ENCODE data around the gene APBB2.
A peak's percentile ranks its signal among the peaks of the same experiment; 100 is the strongest.

Gene APBB2

DNA sequence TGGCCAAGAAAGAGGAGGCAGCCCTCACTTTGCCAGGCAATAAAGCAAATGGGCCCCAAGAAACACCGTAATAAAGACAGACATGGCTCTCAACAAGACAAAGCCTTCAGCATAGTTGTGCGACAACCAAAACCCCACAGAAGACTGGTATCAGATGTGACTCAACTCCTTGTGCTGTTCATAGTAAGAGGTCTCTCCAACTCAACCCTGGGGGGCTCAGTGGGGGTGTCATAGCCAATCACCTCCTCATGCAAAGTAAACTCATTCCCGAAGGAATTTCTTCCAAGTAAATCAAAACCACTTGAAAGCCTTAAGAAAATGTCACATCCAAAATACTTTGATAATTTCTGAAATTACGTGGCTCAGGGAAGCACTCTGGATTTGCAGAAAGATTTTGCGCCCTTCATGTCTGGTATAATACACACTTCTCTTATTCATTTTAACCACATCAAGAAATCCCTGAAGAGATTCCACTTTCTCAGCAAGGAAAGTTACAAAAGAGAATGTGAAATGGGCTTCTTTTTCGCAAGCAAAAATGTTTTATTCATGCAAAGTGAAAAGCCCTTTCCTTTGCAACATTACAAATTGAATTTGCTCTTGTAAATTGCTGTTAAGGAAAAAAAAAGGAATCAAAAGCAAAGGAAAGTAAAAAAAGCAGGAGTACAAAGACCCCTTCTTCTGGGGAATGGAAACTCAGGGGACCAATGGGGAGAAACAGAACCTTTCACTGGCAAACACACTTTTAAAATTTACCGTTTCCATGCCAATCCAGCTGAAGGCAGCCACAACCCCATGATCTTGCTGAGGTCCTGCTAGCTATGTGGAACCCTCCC, 327.2 kb downstream of the APBB2 start:
- no peak for DNase-seq

DNA sequence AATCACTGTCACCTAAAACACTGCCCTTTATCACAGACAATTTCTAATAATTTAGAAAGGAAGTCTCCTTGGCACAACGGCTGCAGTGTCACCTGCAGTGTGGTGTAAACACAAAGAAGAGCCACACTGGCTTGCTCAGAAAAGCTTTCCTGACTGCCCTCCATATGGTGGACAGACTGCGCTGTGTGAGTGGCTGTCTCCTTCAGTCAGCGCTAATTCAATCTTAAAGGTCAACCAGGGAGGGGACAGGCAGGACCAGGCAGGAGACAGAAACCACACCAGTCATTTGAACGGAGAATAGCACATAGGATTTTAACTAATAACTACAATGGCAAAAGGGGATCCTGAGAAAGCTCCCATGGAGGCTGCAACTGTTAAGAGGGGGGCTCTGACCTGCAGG, 332.5 kb downstream of the APBB2 start:
- DNase-seq, result no peak

DNA sequence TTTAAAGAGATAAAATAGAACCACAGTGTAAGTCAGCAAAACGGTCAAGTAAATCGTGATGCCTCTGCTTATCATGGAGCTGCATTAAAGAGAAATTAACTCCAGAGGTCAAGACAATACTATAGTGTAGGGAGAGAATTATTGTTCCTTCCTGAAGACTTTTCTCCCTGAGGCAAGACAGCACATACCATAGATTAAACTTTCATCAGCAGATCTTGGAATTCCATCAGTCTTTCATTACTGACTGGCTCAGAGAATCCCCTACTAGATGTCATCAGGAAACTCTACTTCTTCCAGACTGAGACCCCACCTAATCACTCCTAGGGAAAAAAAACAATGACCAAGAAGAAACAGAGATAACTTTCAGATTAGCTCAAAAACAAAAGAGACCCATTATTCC, 333.2 kb downstream of the APBB2 start:
- no peak for DNase-seq

GRCh38 chr4:40878548-40879055, 335.7 kb downstream of the APBB2 start:
- no peak for DNase-seq

DNA sequence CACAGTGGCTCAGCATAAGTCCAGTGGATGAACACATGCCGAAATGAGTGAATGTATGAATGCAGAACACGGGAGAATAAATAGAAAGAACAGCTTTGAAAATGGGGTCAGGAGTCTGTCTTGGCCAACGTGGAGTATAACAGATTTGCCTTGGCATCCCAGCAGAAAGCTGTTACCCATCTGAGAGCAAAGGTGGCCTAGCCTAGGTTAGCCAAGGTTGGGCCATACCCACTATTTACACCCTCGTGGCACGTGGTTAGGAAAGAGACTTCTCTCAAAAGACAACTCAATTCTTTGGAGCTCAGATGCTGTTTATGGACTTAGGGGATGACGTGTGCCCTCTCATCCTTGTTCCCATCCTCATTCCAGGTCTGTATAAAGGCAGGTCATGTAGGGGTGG, 337.3 kb downstream of the APBB2 start:
- no peak for DNase-seq

DNA sequence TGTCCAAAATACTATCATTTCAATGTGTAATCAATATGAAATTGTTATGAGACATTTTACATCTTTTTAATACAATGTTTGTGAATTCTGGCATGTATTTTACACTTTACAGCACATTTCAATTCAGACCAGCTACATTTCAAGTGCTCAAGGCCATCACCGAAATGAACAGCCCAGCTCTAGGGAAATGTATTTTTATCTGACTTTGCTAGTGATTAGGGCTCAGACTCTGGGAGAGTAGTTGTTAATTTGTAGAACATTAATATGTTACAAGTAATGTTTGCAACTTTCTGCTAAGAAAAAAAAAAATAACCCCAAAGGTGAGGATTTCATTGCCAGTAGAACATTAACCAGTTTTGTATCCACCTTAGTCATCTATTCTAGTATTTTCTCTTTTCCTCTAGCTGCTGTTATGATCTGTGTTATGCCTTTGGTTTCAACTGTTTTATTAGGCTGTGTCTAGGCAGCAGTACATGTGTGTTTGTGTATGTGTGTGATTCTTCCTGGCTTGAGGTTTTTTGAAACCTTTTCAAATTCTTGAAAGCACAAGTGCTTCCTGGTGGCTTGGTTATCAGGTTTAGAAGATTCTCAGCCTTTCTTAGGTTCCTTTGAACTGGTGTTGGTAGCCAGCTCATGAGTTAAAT, 338.7 kb downstream of the APBB2 start:
- DNase-seq, result no peak

DNA sequence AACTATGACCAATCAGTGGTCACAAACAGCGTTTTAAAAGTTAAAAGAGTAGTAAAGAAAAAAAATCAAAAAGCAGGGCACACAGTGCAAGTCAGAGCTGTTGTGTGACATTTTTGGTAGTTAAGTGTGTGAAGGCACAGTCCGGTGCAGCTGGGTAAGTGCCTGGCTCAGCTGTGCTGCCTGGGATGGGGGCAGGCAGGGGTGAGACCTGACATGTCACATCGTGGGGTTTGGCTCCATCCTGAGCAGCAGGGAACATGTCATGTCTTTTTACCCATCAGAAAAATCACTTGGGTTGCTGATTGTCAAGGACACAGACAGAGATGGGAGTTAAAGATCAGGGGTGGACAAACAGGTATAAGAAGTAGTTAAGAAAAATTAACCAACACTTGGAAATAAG, 339.4 kb downstream of the APBB2 start:
- no peak for DNase-seq

DNA sequence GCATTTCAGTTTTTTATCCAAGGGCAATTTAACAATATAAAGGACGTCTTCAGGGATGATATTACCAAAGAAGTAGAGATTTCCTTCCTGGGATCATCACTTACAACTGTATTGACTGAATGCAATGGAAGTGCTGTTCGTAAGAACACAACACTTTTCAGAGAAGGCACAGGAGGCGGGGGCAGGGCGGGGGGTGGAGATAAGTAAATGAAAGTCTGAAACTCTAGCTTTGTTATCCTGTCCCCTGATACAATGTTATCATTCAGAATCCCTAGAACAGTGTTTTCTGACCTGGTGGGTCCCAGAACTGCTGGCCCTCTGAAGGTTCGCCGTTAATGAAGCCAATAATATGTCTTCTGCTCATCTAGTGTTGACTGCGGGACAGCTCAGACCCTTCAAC, 340.0 kb downstream of the APBB2 start:
- no peak for DNase-seq

DNA sequence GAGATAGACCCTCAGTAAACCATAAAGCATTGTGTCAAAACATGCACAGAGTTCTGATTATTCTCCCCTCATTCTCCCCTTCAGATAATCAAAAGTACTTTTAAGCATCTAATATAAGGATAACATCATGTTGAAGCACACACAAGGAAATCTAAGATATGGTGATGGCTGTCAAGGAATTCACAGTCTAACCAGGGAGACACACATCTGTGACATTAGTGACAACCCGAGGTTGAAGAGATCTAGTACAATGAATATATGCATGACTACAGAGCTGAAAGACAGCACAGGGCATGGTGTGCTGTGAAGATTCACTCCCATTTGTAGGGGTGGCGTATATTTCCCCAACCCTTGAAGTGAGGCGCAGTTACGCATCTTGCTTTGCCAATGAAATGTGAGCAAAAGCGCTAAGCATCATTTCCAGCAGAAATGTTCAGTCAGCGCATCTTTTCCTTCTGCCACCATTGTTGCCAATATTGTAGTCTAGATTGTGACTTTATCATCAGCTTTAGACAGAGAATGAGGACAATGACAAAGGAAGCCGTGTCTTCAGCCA, 342.6 kb downstream of the APBB2 start:
- no peak for DNase-seq

- no peak for DNase-seq
Observed at GRCh38 chr4:40870150-40870549, 344.2 kb downstream of the APBB2 start.

GRCh38 chr4:40865696-40866095, 348.6 kb downstream of the APBB2 start:
- no peak for DNase-seq

GRCh38 chr4:40864531-40864930, 349.8 kb downstream of the APBB2 start:
- no peak for DNase-seq

GRCh38 chr4:40858962-40859361, 355.4 kb downstream of the APBB2 start:
- no peak for DNase-seq

DNA sequence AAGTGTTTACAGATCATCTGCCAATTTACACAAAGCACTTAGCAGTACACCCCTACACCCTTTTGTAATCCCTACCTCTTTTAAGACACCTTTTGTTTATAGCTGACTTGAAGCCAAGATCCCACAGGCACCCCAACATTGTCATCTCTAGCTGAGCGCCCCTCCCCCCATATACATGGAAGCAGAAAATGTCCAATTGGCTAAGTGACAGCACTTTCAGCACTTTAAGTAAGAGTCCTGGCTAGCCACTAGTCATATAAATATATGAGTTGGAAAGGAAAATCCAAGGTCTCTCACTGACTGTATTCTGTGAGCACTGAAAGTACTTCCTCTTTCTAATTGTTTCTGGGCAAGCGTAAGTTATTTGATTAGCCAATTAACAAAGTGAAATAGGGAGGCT, 356.4 kb downstream of the APBB2 start:
- DNase-seq, result no peak

GRCh38 chr4:40856840-40857362, 357.4 kb downstream of the APBB2 start:
- peak; percentile 65 to 69 for DNase-seq

GRCh38 chr4:40856277-40856839, 358.0 kb downstream of the APBB2 start:
- DNase-seq, result no peak

- no peak for DNase-seq
Observed at GRCh38 chr4:40850496-40850895, 363.8 kb downstream of the APBB2 start.

DNA sequence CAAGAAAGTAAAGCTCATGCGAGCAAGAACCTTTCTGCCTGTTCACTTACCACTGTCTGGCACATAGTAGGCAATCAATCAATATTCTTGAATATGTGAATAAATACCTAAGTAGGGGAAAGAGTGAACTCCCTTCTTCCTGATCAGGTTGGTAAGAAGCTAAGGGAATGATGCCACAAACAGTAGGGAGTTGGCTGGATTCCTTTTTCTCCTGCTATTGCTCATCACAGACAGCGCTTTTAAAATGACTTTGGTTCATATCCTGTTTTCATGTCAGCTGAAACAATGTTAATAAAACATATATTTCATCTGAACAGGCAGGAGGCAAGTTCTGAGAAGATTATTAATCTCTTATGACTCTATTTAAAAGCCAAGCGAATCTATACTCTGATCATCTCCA, 365.4 kb downstream of the APBB2 start:
- no peak for DNase-seq

GRCh38 chr4:40848251-40848650, 366.1 kb downstream of the APBB2 start:
- DNase-seq, result no peak

DNA sequence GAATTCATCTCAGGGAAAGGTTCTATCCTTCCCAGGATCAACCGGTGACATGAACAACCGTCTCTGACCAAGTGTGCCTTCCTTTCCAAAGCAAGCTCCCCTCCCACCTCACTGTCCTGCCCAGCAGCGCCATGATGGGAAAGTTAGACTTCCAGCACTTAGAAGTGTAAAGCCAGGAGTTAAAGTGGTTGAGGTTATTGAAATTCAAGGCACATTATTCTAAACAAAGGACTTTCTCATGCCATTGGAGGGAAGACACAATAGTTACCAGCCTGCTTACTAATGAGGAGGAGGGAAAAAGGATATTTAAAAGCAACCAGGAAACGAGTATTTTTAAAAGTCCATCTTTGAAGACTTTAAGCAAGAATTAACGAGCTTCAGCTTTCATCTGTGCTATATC, 367.8 kb downstream of the APBB2 start:
- DNase-seq, result no peak

GRCh38 chr4:40845154-40845835, 369.0 kb downstream of the APBB2 start:
- DNase-seq, result no peak

- DNase-seq, result no peak
Observed at GRCh38 chr4:40844261-40844660, 370.1 kb downstream of the APBB2 start.

GRCh38 chr4:40843696-40844095, 370.6 kb downstream of the APBB2 start:
- DNase-seq, result peak; percentile 26 to 43

Data from activated CD4-positive, alpha-beta T cell treated with anti-CD3 and anti-CD28 coated beads, Interleukin-2, amount 50 U/mL, for 48 hours (primary cell).